Ureter (tissue), 1 donor: ENCODE data around the gene ANO3. TPM values are rescaled to one million over a fixed set of nuclear protein-coding genes. Genes with fewer than 3 reads are reported as not detected.
A peak's percentile ranks its signal among the peaks of the same experiment; 100 is the strongest.
"Not testable (repeated sequence)": the region's sequence is repeated elsewhere in the genome, so short reads cannot be mapped to it uniquely, and the experiment has no call there.

Source experiments
- DNase-seq: peaks from one replicate; pipeline ENCODE4 v3.0.0-alpha.2; 2020; ENCODE audit warnings: low spot score
- total RNA-seq: library from RNA; stranded (reverse); gene quantifications from one replicate; pipeline ENCODE4 v1.2.4, GENCODE V29; 2023
- donor health status: DM: yes; HTN: yes; CAD: no.

ANO3 gene
- total RNA-seq, 1 donor from 2014 or later: 0.55 TPM

- DNase-seq: no peak
Observed at GRCh38 chr11:26621132-26621531, 289.2 kb downstream of the ANO3 start.

GRCh38 chr11:26622181-26622580 is 290.3 kb downstream of the ANO3 start:
- no peak for DNase-seq

- DNase-seq: no peak
Observed at GRCh38 chr11:26623076-26623659, 291.2 kb downstream of the ANO3 start.

DNA sequence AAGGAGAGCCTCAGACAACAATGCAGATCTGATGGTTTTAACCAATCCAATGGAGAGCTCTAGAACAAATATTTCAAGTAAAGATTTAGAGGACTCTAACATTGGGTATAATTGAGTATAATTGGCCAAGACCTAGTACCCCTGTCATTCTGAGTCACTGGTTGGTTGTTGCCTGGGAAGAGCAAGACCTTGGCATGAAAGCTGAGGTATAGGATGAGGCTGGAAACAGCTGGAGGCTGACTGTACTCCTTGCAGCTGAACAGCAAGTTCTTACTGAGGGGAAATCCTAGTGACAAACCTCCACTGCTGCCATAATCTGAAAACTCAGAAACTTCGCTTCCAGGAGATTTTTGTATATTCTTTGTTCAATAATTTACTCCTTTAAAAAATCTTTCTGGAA is 294.4 kb downstream of the ANO3 start:
- no peak for DNase-seq

DNA sequence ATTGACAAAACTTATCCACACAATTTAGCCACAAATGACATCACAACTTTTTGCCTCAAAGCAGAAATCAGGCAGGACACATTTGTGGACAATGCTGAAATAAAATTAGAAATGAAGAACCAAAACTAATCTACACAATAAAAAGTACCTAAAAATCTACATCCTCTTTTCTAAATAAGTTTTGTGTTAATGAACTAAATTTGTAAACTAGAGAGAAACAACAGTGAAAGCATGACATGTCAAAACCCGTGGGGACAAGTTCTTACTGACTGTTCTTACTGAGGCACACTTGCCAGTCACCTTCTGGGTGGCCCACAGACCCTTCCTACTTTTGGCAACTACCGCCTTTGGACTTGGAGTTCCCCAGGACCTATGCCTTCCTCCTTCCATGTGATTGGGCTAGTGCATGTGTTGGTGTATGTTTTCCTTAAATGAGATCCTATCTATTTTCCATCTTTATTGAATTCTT is 300.8 kb downstream of the ANO3 start:
- no peak for DNase-seq

GRCh38 chr11:26643314-26643713 is 311.4 kb downstream of the ANO3 start:
- not testable (repeated sequence) for DNase-seq

DNA sequence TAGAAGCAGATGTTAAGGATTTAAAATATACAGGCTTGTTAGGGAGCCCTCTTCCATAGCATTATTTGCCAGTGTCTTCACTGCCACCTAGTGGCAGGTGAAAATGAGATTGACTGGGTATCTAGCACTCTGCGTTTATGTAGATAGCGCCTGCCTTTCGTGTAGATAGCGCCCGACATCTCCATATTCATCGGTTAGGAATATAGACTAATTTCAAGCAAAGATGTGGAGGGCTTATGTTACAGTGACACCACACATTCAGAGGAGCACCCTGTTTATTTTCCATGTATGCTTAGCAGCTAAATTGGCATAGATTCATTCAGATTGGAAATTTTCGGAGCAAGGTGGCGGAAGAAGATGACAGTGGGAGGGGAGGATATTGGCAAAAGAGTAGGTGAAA is 318.0 kb downstream of the ANO3 start:
- DNase-seq: peak; percentile 54

- DNase-seq: no peak
Observed at GRCh38 chr11:26651916-26652315, 320.0 kb downstream of the ANO3 start.

GRCh38 chr11:26655287-26655686 is 323.4 kb downstream of the ANO3 start:
- DNase-seq: no peak

- no peak for DNase-seq
Observed at GRCh38 chr11:26662916-26663315, 331.0 kb downstream of the ANO3 start.

- no peak for DNase-seq
Observed at GRCh38 chr11:26665036-26665435, 333.1 kb downstream of the ANO3 start.

GRCh38 chr11:26665946-26666345 is 334.0 kb downstream of the ANO3 start:
- no peak for DNase-seq

- DNase-seq: no peak
Observed at GRCh38 chr11:26675233-26675928, 343.5 kb downstream of the ANO3 start.

DNA sequence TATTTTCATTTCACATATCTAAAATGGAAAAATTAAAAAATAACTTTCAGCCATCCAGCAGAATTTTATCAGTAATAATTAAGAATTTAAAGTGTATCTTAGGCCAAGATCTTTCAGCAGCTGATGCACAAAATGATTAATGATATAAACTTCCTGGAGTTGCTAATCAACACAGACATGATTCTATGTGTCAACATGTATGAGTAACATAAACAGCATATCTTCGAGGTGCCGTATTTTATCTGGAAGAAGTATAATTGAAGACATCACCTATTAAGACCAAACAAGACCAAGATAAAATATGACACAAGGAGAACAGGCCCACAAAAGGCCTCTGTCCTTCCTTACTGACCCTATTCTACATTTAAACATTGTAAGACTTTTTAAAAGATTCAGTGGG is 344.7 kb downstream of the ANO3 start:
- DNase-seq: no peak

GRCh38 chr11:26677566-26677965 is 345.6 kb downstream of the ANO3 start:
- DNase-seq: no peak

DNA sequence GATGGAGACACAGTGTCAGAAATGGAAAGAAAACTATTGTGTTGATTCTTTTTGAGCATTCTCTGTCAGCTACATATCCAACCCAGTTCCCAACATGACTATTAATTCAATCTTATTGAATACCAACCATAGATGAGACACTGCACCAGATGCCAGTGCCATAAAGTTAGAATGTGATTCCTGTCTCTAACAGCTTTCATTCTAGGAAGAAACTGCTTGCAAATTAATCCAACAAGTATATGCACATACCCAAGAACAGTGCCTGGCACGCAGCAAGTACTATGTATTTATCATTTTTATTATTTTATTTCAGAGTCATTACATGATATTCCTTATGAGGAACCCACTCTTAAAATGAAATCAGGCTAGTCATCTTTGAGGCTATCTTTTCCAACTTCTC is 355.4 kb downstream of the ANO3 start:
- DNase-seq: no peak

GRCh38 chr11:26688701-26689100 is 356.8 kb downstream of the ANO3 start:
- no peak for DNase-seq

- no peak for DNase-seq
Observed at GRCh38 chr11:26696330-26696729, 364.4 kb downstream of the ANO3 start.

- no peak for DNase-seq
Observed at GRCh38 chr11:26698224-26698623, 366.3 kb downstream of the ANO3 start.

DNA sequence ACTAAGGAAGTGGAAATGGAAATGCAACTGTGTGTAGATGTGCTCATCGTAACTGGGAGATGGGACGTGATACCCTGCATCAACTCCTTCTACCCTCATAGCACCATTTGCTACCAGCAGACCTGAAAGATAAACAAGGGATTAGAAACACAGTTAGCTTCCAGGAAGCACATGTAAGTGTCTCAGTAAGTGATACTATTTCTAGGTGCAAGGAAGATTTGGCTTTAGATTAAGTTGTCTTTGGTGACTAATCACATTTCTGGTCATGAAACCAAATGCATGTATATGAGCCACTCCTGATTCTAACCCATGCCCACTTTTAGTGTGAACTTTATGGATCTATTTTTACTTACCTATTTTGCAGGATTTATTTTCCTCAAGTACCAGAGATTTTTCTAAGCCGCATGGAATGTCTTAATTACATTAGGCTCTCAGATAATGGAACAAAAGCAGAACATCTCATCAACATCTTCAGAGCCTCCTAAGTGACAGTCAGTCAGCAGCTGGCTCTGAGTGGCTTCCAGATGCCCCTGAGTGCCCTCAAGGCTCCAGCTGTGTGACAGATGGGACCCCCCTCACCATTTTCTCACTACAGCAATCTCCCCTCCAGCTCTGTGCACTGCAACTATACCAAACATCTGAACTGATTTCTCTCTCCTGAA is 368.8 kb downstream of the ANO3 start:
- DNase-seq: no peak

DNA sequence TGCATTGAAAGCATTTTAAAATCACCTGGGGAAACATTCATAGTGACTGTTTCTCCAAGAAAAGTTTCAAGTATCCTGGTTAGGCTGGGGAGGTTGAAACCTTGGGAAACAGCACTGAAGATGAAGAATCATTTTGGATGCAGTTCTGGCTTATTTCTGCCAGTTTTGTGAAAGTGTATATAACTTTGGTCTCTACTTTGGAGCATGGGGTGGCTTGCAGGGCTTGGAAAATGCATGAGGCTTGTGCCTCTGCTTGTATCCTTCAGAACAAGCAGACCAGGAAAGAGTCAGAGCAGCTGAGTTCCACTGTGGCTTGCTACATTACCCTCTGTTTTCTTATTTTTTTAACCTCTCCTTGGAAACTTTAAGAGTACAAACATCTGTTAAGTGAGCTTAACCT is 370.5 kb downstream of the ANO3 start:
- no peak for DNase-seq

- DNase-seq: no peak
Observed at GRCh38 chr11:26703411-26704191, 371.7 kb downstream of the ANO3 start.
